Endothelial cell of umbilical vein (primary cell): ENCODE data around the gene PROC. TPM values are rescaled to one million over a fixed set of nuclear protein-coding genes. Genes with fewer than 3 reads are reported as not detected.

Source experiments
- BruUV-seq: library from RNA; stranded (reverse); fragments of 400-500 nt; replicated peaks from 2 replicates; lab custom pipeline; 2021; lab: Mats Ljungman, UMichigan
- CTCF ChIA-PET: fragments of 300-600, 350-600 bp; sonication (Branson Sonifier 250); formaldehyde crosslinking; loops from one replicate; lab custom pipeline; 2021; ENCODE audit warnings: antibody characterized with exemption, inconsistent platforms; lab: Charles Lee
- POLR2A ChIA-PET: fragments of 300-600, 350-600 bp; sonication (Branson Sonifier 250); formaldehyde crosslinking; loops from one replicate; lab custom pipeline; 2021; ENCODE audit warnings: antibody characterized with exemption, inconsistent platforms; lab: Charles Lee
- DNase-seq: peaks from one replicate; pipeline ENCODE4 v3.0.0-alpha.2; 2011; ENCODE audit warnings: low read depth, low spot score
- FAIRE-seq: peaks from 2 replicates; lab custom pipeline; 2011; peaks lifted over from hg19 to GRCh38; lab: Jason Lieb, UNC
- H2AFZ ChIP-seq: 2 replicates; pipeline ENCODE4 v1.6.0; 2012; ENCODE audit warnings: low read depth, low read length, control low read depth, inconsistent platforms
- H3K27ac ChIP-seq: 2 replicates; pipeline ENCODE4 v1.5.1; 2011; ENCODE audit warnings: low read depth, mild to moderate bottlenecking, control low read depth, low read length, moderate library complexity; ENCODE audit not compliant: insufficient read depth
- H3K27me3 ChIP-seq, 2 experiments: 2 replicates each; pipeline versions ENCODE4 v1.6.0 to v1.6.1; 2011; ENCODE audit warnings: low read length in 2 of 2, mixed read lengths in 1 of 2; ENCODE audit not compliant: control insufficient read depth in 2 of 2, insufficient read depth in 2 of 2
- H3K36me3 ChIP-seq, 2 experiments: 2 replicates in 1 of 2; 3 replicates in 1 of 2; pipeline ENCODE4 v1.5.1; 2011; ENCODE audit warnings: low read length in 2 of 2, mild to moderate bottlenecking in 1 of 2, moderate library complexity in 1 of 2; ENCODE audit not compliant: control insufficient read depth in 2 of 2, insufficient read depth in 2 of 2; ENCODE audit errors: extremely low read depth in 1 of 2
- H3K4me1 ChIP-seq: 3 replicates; pipeline ENCODE4 v1.5.1; 2011; ENCODE audit warnings: mild to moderate bottlenecking, low read length; ENCODE audit not compliant: control insufficient read depth, insufficient read depth; ENCODE audit errors: extremely low read depth
- H3K4me2 ChIP-seq: 2 replicates; pipeline ENCODE4 v1.6.1; 2011; ENCODE audit warnings: low read length, control low read depth, mixed read lengths; ENCODE audit not compliant: insufficient read depth
- H3K4me3 ChIP-seq, 3 experiments: fragments of 200-600 bp in 1 of 3; sonication (generic), shearing (Covaris generic) in 1 of 3; replicated peaks in 1 of 3; 2 replicates each; pipeline ENCODE4 v1.5.1; 2011 to 2016; ENCODE audit warnings: control low read depth in 3 of 3, low read length in 3 of 3, mild to moderate bottlenecking in 2 of 3, inconsistent platforms in 1 of 3, low read depth in 1 of 3, moderate library complexity in 1 of 3; ENCODE audit not compliant: insufficient read depth in 1 of 3
- H3K79me2 ChIP-seq: 2 replicates; pipeline ENCODE4 v1.6.0; 2012; ENCODE audit warnings: low read length, inconsistent platforms; ENCODE audit not compliant: control insufficient read depth, insufficient read depth
- H3K9ac ChIP-seq: replicated peaks from 2 replicates; pipeline ENCODE3; 2011; ENCODE audit warnings: low read length, control low read depth; ENCODE audit not compliant: insufficient read depth; ENCODE audit errors: extremely low read depth
- H3K9me1 ChIP-seq: replicated peaks from 3 replicates; pipeline ENCODE4 v1.6.0; 2011; ENCODE audit warnings: mild to moderate bottlenecking, low read length; ENCODE audit not compliant: control insufficient read depth, insufficient read depth; ENCODE audit errors: extremely low read depth
- H3K9me3 ChIP-seq: replicated peaks from 2 replicates; pipeline ENCODE4 v1.5.1; 2012; ENCODE audit warnings: low read length, inconsistent platforms; ENCODE audit not compliant: control insufficient read depth, insufficient read depth
- H4K20me1 ChIP-seq: replicated peaks from 2 replicates; pipeline ENCODE3; 2011; ENCODE audit warnings: mild to moderate bottlenecking, low read length; ENCODE audit not compliant: control insufficient read depth, insufficient read depth; ENCODE audit errors: extremely low read depth
- CTCF ChIP-seq, 2 donors: IDR thresholded peaks; 1 replicate in 1 of 2; 2 replicates in 1 of 2; pipeline ENCODE4 v1.5.1; 2011; ENCODE audit warnings: low read length in 2 of 2, mild to moderate bottlenecking in 2 of 2, moderate library complexity in 2 of 2, control low read depth in 1 of 2, inconsistent platforms in 1 of 2, low read depth in 1 of 2; ENCODE audit not compliant: insufficient read depth in 1 of 2; ENCODE audit errors: extremely low read depth in 1 of 2
- EZH2 ChIP-seq: IDR thresholded peaks from 2 replicates; pipeline ENCODE4 v1.6.1; 2012; ENCODE audit warnings: borderline replicate concordance, low read depth, mild to moderate bottlenecking, moderate library complexity, low read length, inconsistent platforms; ENCODE audit not compliant: severe bottlenecking
- FOS ChIP-seq: IDR thresholded peaks from 2 replicates; pipeline ENCODE4 v1.6.1; 2011; ENCODE audit warnings: mild to moderate bottlenecking, low read length, moderate library complexity, borderline replicate concordance; ENCODE audit not compliant: insufficient read depth
- GATA2 ChIP-seq: IDR thresholded peaks from 2 replicates; pipeline ENCODE4 v1.7.0; 2011; ENCODE audit warnings: low read depth, mild to moderate bottlenecking, moderate library complexity, mixed read lengths, low read length; ENCODE audit not compliant: insufficient read length, insufficient read depth
- JUN ChIP-seq: IDR thresholded peaks from 2 replicates; pipeline ENCODE4 v1.6.1; 2011; ENCODE audit warnings: borderline replicate concordance, low read depth; ENCODE audit not compliant: insufficient read length, insufficient read depth
- MAX ChIP-seq: IDR thresholded peaks from 2 replicates; pipeline ENCODE4 v1.6.1; 2011; ENCODE audit not compliant: insufficient read depth, insufficient read length
- MYC ChIP-seq: IDR thresholded peaks from one replicate; pipeline ENCODE4 v1.6.1; 2011; ENCODE audit warnings: mild to moderate bottlenecking, low read depth, low read length
- POLR2A ChIP-seq: IDR thresholded peaks from 2 replicates; pipeline ENCODE4 v1.6.1; 2012; ENCODE audit warnings: low read depth, mild to moderate bottlenecking, control low read depth, low read length
- POLR2AphosphoS5 ChIP-seq: IDR thresholded peaks from 2 replicates; pipeline ENCODE4 v1.6.1; 2012; ENCODE audit warnings: low read depth, mild to moderate bottlenecking, control low read depth, low read length, moderate library complexity; ENCODE audit not compliant: insufficient read depth
- dilution Hi-C: fragments of 300-500 bp; cut with MboI; formaldehyde crosslinking; loops from one replicate; pipeline ENCODE4 v1.15.0; 2019; ENCODE audit warnings: low sequenced_read_pairs; ENCODE audit not compliant: extremely low pct_ligation_motif_present
- intact Hi-C: fragments of 100-400 bp; cut with micrococcal nuclease; formaldehyde crosslinking; loops from one replicate; pipeline ENCODE4 v1.10.0; 2022
- polyA plus RNA-seq, 4 experiments: library from polyadenylated mRNA; depleted of rRNA in 3 of 4; stranded (reverse) in 3 of 4; unstranded in 1 of 4; fragments of >200 nt; gene quantifications; 2 replicates each; pipeline versions ENCODE4 v1.2.1 to v1.2.3, GENCODE V29; 2011 to 2012; ENCODE audit warnings: missing spikeins in 1 of 4
- total RNA-seq: library from RNA; stranded (reverse); gene quantifications from 2 replicates; pipeline ENCODE4 v1.2.3, GENCODE V29; 2021

The PROC gene
- total and polyA plus RNA-seq, 2 donors (not counting 3 experiments of a cell fraction or from before 2014, with no cell fraction given) = not detected

GRCh38 chr2:127454595-127455565 lies 36.7 kb downstream of the PROC start:
- no peak for DNase-seq
- no peaks in the 10 kb centered on the region for H3K4me1 ChIP-seq
- no peaks in the 10 kb centered on the region for H3K27me3 ChIP-seq
- H3K36me3 ChIP-seq = no peaks in the 10 kb centered on the region
- CTCF ChIA-PET = interaction anchor here (1.2 to 3.4 kb wide), 3 partner anchors 10 to 130 kb away, joined by 3 to 25 read pairs (median 10); no protein-coding TSS in a partner anchor
- no peak overlapping the region for H3K4me3 ChIP-seq
- POLR2A ChIA-PET = no interaction called here
- no peak for FAIRE-seq
- no peak overlapping the region for H3K27ac ChIP-seq
- no TSS peak for BruUV-seq
- no peaks in the 10 kb centered on the region for H3K9me1 ChIP-seq
- no peaks in the 10 kb centered on the region for H4K20me1 ChIP-seq
- H3K9me3 ChIP-seq = no peaks in the 10 kb centered on the region
- TF ChIP-seq MYC (no peak), POLR2A (no peak), EZH2 (no peak), POLR2AphosphoS5 (no peak), CTCF (IDR thresholded peaks at IDR 0.05; ENCODE audit: extremely low read depth in 1 of 2, insufficient read depth in 1 of 2, low read depth in 1 of 2, low read length in 2 of 2) (no peak), MAX (no peak), JUN (no peak), FOS (no peak), GATA2 (no peak)
- dilution Hi-C loops = no loop called here
- H2AFZ ChIP-seq = no peak overlapping the region
- no peaks in the 10 kb centered on the region for H3K79me2 ChIP-seq
- H3K9ac ChIP-seq = no peak overlapping the region
- intact Hi-C loops = no loop called here
- H3K4me2 ChIP-seq = no peak overlapping the region
